Osteoblast (primary cell): ENCODE measurements around the gene NR1H4. TPM values are rescaled to one million over a fixed set of nuclear protein-coding genes. Genes with fewer than 3 reads are reported as not detected.

ENCODE experiments used
- DNase-seq: peaks from one replicate; pipeline ENCODE4 v3.0.0; 2011; ENCODE audit warnings: low spot score, mixed read lengths; ENCODE audit not compliant: insufficient read length; ENCODE audit errors: missing footprints
- H2AFZ ChIP-seq: 2 replicates; pipeline ENCODE4 v1.6.0; 2011; ENCODE audit warnings: mild to moderate bottlenecking, low read length
- H3K27ac ChIP-seq: 2 replicates; pipeline ENCODE4 v1.5.1; 2011; ENCODE audit warnings: mild to moderate bottlenecking, low read depth, low read length, moderate library complexity
- H3K27me3 ChIP-seq: 2 replicates; pipeline ENCODE4 v1.6.0; 2012; ENCODE audit warnings: mild to moderate bottlenecking, control low read depth, inconsistent platforms, low read length, moderate library complexity; ENCODE audit not compliant: insufficient read depth
- H3K36me3 ChIP-seq: 2 replicates; pipeline ENCODE4 v1.5.1; 2011; ENCODE audit warnings: mild to moderate bottlenecking, low read length, control low read depth, moderate library complexity; ENCODE audit not compliant: insufficient read depth
- H3K4me1 ChIP-seq: 2 replicates; pipeline ENCODE4 v1.5.1; 2011; ENCODE audit warnings: mild to moderate bottlenecking, low read length, control low read depth, moderate library complexity; ENCODE audit not compliant: insufficient read depth
- H3K4me2 ChIP-seq: 2 replicates; pipeline ENCODE4 v1.6.0; 2011; ENCODE audit warnings: mild to moderate bottlenecking, low read length; ENCODE audit not compliant: insufficient read depth
- H3K4me3 ChIP-seq: fragments of 200-600 bp; sonication (generic); 3 replicates; pipeline ENCODE4 v1.5.1; 2012; ENCODE audit warnings: mild to moderate bottlenecking, low read length, inconsistent platforms; ENCODE audit not compliant: insufficient read depth
- H3K79me2 ChIP-seq: 2 replicates; pipeline ENCODE4 v1.6.0; 2012; ENCODE audit warnings: mild to moderate bottlenecking, low read length, control low read depth, inconsistent platforms; ENCODE audit not compliant: insufficient read depth
- H3K9me3 ChIP-seq: 2 replicates; pipeline ENCODE4 v1.5.1; 2011; ENCODE audit warnings: low read depth, low read length, control low read depth
- H4K20me1 ChIP-seq: 2 replicates; pipeline ENCODE4 v1.6.0; 2012; ENCODE audit warnings: mild to moderate bottlenecking, low read length, control low read depth; ENCODE audit not compliant: insufficient read depth
- total RNA-seq: library from RNA; depleted of rRNA; stranded (reverse); fragments of >200 nt; gene quantifications from 2 replicates; pipeline ENCODE4 v1.2.3, GENCODE V29; 2012
- TF ChIP-seq, protein P1 (sequence below): IDR thresholded peaks from 2 replicates; pipeline ENCODE4 v1.5.1; 2011; ENCODE audit warnings: mild to moderate bottlenecking, low read depth, low read length, moderate library complexity; ENCODE audit errors: extremely low read depth

Gene NR1H4
- total RNA-seq, 1 donor, result not detected

DNA sequence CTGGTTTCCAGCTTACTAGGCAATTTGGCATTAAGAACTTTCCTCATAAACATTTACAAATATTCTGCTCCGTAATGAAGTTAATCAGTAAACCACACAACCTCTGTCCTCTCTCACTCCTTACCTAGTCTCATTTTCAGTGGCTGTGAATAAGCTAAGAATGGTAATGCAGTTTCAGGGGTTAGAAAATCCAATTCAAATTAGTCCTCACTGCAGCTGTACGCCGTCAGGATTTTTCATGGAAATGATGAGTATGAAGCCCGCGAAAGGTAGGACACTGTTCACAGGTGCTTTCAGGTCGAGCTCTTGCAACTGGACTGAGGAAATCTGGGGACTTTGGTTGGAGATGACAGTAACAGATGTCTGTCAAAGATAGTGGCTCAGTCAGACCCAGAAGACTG lies 29.6 kb downstream of the NR1H4 start:
- Histone ChIP-seq H3K79me2 (no peaks in the 10 kb centered on the region), H3K4me2 (no peak overlapping the region), H4K20me1 (no peaks in the 10 kb centered on the region), H2AFZ (no peak overlapping the region), H3K27ac (no peak overlapping the region), H3K9me3 (no peaks in the 10 kb centered on the region), H3K36me3 (no peaks in the 10 kb centered on the region), H3K4me3 (no peak overlapping the region), H3K27me3 (no peaks in the 10 kb centered on the region), H3K4me1 (no peaks in the 10 kb centered on the region)
- DNase-seq, result no peak
- TF ChIP-seq, protein P1, sequence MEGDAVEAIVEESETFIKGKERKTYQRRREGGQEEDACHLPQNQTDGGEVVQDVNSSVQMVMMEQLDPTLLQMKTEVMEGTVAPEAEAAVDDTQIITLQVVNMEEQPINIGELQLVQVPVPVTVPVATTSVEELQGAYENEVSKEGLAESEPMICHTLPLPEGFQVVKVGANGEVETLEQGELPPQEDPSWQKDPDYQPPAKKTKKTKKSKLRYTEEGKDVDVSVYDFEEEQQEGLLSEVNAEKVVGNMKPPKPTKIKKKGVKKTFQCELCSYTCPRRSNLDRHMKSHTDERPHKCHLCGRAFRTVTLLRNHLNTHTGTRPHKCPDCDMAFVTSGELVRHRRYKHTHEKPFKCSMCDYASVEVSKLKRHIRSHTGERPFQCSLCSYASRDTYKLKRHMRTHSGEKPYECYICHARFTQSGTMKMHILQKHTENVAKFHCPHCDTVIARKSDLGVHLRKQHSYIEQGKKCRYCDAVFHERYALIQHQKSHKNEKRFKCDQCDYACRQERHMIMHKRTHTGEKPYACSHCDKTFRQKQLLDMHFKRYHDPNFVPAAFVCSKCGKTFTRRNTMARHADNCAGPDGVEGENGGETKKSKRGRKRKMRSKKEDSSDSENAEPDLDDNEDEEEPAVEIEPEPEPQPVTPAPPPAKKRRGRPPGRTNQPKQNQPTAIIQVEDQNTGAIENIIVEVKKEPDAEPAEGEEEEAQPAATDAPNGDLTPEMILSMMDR, result no peak

DNA sequence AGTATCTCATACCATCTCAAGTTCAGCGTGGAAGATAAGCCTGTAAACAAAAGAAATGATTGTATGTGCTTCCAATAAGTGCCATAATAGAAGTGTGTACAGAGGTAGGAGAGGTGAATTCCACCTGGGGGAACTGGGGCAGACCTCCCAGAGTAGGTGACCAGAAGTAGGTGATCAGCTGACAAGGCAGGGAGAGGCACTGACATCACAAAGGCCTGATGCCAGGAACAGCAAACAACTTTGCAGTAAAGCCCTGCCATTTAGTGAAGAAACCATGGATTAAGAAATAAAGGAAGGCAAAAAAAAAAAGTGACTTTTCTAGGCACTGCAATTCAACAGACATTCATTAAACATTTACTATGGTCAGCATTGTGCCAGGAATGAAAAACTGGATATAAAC lies 31.1 kb downstream of the NR1H4 start:
- Histone ChIP-seq H3K4me1 (no peaks in the 10 kb centered on the region), H3K9me3 (no peaks in the 10 kb centered on the region), H3K4me3 (no peak overlapping the region), H3K79me2 (no peaks in the 10 kb centered on the region), H3K27me3 (no peaks in the 10 kb centered on the region), H3K27ac (no peak overlapping the region), H4K20me1 (no peaks in the 10 kb centered on the region), H3K36me3 (no peaks in the 10 kb centered on the region), H2AFZ (no peak overlapping the region), H3K4me2 (no peak overlapping the region)
- TF ChIP-seq, protein P1, result no peak
- no peak for DNase-seq

DNA sequence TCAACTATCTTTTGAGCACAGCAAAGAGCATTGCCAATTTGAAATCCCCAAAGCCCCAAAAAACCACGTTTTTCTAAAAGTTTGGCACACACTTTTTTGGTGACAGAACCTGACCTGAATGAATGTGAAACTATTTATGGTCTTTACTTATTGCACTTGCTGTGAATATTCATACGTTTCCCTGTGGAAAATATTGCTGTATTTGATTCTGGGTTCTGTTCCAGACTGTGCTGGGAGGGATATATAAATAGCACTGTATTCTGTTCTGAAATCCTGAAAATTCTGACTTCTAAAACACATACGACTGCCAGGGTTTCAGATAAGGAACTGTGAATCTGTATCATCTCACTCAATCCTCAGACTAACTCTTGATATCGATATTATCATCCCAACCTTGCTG lies 35.1 kb downstream of the NR1H4 start:
- H3K4me1 ChIP-seq, result no peaks in the 10 kb centered on the region
- H3K36me3 ChIP-seq, result no peaks in the 10 kb centered on the region
- H3K27me3 ChIP-seq, result no peaks in the 10 kb centered on the region
- H3K27ac ChIP-seq, result no peak overlapping the region
- no peak overlapping the region for H2AFZ ChIP-seq
- no peaks in the 10 kb centered on the region for H3K79me2 ChIP-seq
- TF ChIP-seq, protein P1, result no peak
- no peak overlapping the region for H3K4me2 ChIP-seq
- H4K20me1 ChIP-seq, result no peaks in the 10 kb centered on the region
- H3K9me3 ChIP-seq, result no peaks in the 10 kb centered on the region
- H3K4me3 ChIP-seq, result no peak overlapping the region
- DNase-seq, result no peak

DNA sequence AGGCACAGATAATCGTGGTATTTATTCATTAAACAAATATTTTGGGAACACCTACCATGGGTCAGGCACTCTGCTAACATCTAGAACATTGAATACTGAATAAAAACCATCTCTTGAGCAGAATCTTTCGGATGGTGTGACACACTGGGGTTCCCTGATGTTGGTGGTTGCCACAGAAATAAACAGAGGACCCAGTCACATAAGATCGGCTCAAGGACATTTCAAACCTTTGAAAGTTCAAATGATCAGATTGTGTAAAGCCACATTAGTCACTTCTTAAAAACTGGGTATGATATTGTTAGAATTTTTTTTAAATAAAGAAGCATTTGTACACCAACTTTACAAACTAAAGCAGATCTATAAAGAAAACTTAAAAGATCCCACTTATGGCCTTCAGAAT lies 39.0 kb downstream of the NR1H4 start:
- Histone ChIP-seq H3K9me3 (no peaks in the 10 kb centered on the region), H3K27me3 (no peaks in the 10 kb centered on the region), H3K4me3 (no peak overlapping the region), H3K79me2 (no peaks in the 10 kb centered on the region), H3K27ac (no peak overlapping the region), H3K36me3 (no peaks in the 10 kb centered on the region), H3K4me1 (no peaks in the 10 kb centered on the region), H2AFZ (no peak overlapping the region), H3K4me2 (no peak overlapping the region), H4K20me1 (no peaks in the 10 kb centered on the region)
- DNase-seq, result no peak
- TF ChIP-seq, protein P1, result no peak
